Activated CD8-positive, alpha-beta memory T cell treated with anti-CD3 and anti-CD28 coated beads for 24 hours (primary cell): ENCODE measurements around the gene RGP1.

Source experiments
- DNase-seq: peaks from one replicate; pipeline ENCODE4 v3.0.0-alpha.2; 2020

The RGP1 gene

DNA sequence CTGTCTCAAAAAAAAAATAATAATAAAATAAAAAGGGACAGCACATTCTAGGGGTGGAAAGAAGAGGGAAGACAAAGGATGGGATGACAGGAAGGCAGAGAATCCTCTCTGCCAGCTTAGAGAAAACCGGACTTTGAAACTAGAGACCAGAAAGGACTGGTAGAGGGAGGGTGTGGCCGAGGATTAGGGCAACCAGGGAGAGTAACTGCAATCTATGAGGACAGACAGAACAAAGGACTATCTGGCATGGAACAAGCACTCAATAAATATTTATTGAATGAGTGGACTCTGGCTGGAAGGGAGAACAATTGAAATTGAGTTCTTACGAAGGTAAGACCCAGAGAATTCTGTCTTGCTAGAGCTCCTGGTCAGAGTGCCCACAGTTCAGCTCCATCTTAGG is 2.5 kb upstream of the RGP1 start:
- DNase-seq, result no peak

DNA sequence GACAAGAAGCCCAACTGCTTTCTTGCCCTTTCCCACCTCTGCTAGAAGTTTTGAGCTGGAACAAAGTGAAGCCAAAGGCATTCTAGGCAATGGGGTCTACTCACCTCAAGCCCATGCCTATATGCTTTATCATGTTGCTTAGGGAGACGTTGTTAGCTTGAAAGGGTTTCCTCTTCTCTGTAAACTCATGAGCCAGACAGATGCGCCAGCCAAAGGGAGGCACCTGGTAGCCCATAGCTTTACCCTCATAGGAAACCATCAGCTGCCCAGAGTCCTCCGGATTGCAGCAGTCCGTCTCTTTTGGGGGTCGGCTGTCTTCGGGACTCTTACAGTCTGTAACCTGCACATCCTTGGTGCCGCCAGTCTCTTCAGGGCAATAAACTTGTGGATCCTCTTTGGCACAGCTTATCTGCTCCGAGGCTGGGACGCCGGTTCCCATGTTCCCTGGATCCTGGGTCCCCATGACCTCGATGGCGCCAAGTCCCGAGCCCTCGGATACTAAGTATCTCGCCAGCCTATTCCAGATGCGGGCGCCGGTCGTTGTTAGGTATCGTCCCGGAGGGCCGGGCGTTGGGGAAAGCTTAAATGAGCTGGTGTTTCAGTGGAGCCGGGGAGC is 737 bp upstream of the RGP1 start:
- DNase-seq, result no peak

DNA sequence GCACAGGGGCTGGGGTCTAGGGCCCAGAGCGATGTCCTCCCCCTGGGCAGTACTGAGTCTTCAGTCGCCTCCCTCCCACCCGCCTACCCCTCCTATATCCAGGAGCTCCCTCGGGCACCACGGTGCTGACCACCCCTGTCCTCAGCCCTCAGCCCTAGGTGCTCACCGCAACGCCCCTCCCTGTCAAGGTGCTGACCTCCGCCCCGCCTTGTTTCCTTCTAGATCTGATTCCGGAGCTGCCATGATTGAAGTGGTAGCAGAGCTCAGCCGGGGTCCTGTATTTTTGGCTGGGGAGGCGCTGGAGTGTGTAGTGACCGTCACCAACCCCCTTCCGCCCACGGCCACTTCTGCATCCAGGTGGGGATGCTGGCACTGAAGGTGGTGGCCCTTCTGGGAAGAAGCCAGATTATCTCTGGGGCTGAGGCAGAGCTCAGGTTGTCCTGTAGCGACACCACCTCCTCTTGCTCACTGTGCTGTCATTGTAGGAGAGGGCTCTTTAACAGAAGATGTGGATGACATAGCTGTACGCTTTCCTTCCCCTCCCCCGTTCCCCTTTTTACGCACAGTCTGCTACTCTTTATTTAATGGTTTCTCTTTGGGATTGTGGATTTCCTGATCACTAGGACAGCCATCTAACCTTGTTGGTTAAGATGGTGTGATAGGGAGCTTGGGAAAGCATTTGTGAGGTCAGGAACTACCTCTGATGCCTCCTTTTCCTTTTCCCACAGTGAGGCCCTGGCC is 598 bp downstream of the RGP1 start:
- peak; percentile 76 for DNase-seq

DNA sequence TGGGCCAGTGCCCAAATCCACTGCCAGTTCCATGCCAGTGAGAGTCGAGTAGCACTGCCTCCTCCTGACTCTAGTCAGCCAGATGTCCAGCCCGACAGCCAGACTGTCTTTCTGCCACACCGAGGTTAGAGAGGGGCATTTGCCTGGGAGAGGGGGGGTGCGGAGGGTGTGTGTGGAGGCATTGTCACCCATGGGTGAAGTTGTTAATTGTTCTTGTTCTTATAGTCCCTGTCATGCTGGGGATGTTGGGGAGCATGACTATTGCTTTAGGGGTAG is 1.1 kb downstream of the RGP1 start:
- no peak for DNase-seq

DNA sequence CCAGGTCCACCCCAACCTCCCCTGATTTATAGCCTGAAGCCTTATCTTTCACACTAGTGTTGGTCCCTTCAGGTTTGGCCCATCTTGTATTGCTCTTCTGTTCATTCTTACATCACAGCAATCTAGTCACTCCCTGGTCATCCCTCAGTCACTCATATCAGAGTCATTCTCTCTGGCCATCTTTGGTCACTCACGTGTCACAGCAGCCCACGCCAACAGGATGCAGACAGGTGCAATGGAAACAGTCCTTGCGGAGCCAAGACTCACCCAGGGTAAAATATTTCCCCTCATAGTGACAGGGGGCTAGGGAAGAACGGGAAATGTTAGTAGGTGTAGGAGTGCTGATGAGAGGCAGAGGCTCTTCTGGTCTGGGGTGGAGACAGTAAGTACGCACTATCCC is 4.4 kb downstream of the RGP1 start:
- no peak for DNase-seq

DNA sequence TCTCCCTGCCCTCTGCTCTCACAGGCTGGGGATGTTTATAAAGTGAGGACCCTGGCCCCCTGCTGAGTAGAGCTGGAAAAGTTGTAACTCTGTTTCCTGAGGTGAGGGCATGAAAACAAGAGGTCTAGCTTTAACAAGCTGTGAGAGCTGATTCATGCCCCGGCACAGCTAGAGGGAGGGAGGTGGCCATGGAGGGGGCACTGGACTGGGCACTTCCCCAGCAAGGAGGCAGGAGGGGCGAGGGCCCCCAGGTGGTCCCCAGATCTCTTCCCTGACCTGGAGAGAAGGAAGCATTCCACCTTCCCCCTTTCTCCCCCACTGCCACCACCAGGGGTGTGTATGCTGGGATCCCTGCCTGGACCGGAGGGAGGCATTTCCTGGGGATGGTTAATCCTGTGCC is 5.2 kb downstream of the RGP1 start, which contains the start of gene MSMP:
TSS of gene MSMP (minus strand) at position 13 of the 400 bp plus-strand sequence. CDS start 147 bp downstream, outside the sequence.
- no peak for DNase-seq

DNA sequence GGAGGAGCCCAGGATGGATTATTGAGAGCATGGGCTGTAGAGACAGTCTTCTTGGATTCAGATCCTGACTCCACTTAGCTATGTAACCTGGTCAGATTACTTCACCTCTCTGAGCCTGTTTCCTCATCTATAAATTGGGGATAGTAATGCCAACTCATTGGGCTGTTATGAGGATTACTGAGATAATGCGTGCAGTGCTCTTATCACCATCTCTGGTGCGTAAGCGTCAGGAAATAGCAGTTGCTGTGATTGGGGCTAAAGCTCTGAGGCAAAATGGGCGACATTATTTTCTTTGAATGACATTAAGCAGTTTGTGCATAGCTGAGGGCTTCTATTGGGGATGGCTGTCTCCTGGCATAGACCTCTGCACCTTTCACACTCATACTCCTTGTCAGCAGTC is 6.0 kb downstream of the RGP1 start:
- DNase-seq, result no peak

DNA sequence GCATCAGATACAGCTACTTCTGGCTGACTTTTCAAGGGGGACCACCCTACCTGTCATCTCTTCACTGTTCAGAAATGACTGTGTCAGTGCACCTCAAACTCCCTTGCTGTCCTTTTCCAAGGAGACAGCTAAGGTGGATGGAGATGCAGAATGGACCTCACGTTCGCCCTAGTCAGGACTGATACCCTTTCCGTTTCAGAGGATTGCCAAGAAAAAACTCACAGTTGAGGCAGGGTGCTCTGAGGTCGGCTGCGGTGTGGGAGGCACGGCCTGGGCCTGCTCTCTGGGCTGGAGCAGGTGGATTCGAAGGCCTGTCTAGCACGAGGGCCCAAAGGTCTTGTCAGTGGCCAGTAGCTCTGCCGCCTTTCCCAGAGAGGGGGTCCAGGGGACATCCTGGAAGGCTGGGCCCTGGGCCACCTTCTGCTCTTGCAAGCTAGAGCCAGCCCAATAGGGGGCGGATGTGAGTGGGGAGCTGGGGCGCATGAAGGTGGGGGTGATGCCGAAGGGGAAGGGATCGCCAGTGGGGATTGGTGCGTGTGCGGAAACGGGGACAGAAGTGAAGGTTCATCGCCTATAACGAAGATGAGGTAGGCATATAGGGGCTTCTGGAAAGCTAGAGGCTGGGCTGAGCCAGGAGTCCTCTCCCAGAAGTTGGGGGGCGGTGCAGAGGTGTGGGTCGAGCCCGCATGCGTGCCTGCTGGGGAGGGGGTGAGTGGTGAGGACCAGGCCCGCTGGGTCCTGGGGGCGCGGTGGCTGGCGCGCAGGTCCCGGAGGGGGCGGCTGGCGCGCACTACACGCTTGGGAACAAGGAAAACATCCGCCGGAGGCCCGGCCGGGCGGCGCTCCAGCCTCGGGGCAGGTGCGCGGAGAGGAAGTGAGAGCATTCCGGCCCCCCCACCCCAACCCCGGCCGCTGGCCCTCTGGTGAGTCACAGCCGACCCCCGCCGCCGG is 7.5 kb downstream of the RGP1 start:
- DNase-seq, result peak; percentile 90

DNA sequence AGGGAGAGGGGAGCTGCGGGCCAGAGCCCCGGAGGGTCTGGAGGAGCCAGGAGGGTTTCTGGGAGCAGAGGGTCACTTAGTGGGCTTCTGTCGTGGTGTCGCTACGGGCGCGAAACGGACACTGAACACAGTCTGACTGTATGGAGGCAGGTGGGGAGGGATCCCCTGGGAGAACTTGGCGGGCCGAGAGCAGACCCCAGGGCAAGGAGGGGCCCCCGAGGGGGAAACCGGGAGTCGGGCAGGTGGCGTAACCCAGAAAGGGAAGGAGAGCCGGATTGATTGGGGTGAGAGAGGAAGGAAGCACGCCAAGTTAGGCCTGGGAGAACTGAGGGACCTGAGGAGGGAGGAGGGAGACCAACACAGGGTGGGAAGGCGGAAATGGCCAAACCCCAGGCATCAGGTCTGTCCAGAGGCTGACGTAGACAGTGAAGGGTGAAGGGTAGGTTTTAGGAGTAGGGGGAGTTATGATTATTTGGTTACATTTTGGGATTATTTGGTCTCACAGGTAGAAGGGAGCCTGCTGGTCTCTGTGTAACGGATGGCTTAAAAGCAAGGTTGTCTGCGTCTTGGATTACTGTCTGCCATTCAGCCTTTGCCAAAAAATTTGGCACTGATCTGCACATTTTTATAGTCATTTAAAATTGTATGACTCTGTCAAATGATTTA is 8.3 kb downstream of the RGP1 start:
- DNase-seq, result no peak

DNA sequence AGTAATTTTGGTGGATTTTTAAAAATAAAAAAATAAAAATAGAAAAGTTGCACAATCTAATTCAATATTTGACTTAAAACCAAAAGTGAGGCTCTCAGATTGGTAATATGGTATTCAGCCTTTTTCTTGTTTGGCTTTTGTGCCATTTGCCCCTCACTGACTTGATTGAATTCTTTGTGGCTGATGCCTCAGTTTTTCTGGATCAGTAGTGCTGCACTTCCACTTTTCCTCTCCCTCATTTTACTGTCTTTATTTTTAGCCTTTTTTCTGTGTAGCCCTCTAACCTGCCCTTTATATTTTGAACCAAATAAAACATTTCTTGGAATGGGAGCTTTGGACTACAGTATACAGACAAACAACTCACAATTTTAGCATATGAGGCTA is 8.8 kb downstream of the RGP1 start:
- no peak for DNase-seq

DNA sequence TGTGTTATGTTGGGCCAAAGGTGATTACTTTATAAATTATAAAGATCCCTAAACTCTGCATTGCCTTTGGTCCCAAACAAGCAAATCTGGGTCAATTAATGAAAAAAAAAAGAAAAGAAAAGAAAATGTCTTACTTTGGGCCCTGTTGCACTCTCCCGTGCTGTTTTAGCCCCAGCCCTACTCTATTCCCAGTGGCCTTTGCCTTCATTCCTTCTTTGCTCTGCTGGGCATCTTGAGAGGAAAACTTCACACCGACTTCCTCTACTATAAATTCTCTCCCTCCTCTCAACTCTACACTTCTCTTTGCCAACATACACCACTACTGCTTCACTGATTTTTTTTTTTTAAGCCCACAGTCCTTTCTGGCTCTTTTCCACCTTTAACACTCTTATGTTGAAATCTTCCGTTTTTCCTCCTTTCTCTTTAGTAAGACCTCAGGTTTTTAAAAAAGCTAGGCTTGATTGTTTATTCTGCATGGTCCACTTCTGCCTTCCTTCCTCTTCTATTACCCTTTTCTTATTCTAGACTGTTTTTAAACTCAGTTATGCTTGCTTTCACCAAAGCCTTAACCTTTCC is 9.5 kb downstream of the RGP1 start:
- DNase-seq, result no peak

DNA sequence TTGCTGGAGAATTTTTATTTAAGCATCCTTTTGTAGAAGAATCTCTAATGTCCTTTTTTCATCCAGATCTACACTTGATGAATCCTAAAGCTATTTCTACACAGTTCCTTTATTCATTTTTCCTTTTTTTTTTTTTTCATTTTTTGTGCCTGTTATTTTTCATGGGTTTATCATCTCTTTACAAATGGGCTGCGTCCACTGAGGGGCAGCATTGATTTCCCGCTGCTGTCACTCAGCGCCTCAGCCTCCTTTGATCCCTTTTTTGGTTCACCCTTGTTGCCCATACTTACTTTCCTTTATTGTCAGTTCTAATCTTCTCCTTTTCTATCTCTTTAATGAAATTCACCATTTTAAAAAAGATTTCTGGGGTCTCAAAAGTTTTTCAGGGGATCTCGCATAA is 10.7 kb downstream of the RGP1 start:
- DNase-seq, result no peak

DNA sequence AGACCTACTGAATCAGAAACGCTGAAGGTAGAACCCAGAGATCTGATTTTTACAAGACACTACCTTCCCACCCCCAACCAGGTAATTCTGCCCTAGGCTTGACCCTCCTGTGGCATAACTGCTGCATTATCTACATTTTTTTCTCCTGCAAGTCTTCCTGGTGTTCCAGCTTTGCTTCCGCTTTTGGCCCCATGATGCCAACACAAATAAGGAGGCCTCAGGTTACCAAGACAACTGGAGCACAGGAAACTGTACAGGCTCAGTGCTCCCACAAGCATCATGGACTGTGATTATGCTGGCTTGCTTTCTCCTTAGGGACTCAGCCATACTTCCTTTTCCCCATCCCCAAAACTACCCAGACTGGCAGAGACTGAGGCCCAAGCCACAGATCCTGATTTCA is 11.6 kb downstream of the RGP1 start:
- DNase-seq, result no peak

DNA sequence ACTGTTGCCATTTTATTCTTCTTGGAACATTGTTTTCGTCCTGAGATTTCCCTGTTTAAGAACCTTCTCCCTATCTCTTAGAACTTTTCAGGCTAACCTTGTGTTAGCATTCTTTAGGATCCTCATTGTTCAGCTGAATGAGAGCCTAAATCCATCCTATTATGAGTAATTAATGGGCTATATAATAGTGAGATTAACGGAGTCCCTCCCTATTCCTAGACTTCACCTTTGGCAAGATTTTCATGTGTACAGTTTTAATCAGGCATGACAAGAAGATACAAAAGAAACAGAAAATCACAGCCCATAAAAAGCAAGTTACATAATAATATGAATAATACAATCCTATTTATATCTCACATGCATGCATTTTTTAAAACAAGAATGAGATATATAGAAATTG is 14.1 kb downstream of the RGP1 start:
- DNase-seq, result no peak

DNA sequence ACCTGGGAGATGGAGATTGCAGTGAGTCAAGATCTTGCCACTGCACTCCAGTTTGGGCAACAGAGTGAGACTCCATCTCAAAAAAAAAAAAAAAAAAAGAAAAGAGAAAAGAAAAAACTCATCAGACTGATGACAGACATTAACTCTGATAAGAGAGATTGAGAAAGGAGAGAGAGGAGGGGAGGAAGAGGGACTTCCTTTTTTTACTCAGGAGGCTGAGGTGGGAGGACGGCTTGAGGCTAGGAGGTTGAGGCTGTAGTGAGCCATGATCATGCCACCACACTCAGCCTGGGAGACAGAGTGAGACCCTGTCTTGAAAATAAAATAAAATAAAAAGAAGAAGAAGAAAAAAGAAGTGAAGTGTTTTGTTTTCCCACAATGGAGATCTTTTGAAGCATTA is 14.7 kb downstream of the RGP1 start:
- no peak for DNase-seq

DNA sequence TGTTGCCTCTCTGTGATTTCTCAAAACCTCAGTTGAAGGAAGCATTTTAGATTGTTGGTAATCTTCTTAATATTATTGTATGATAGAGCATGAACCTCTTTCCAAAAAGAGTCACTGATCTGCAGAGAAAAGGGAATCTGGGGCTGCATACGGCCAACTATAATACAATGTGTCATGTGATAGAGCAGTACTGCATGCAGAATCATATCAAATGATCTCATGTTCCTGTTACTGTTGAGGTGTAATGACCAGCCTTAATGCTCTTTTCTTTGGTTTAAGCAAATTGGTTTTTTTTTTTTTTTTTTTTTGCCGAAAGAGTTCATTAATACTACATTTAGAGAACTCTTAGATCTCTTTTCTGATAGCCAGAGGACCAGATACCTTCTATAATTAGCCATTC is 17.9 kb downstream of the RGP1 start:
- no peak for DNase-seq

DNA sequence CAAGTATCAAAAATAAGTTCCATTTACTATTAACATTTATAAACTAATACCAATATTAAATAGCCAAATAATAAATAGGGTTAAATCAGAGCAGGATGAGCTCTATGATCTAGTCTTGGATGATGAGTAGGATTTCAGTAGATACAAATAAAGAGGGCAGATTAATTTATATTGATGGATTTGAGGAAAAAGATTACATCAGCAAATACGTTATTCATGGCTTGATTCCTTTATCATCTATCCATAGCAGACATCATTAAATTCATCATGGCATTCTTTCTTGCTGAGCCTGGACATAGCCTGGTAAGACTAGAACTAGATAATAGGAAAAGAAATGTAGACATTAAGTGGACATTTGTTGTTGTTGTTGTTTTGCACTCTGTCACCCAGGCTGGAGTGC is 18.4 kb downstream of the RGP1 start:
- DNase-seq, result no peak

DNA sequence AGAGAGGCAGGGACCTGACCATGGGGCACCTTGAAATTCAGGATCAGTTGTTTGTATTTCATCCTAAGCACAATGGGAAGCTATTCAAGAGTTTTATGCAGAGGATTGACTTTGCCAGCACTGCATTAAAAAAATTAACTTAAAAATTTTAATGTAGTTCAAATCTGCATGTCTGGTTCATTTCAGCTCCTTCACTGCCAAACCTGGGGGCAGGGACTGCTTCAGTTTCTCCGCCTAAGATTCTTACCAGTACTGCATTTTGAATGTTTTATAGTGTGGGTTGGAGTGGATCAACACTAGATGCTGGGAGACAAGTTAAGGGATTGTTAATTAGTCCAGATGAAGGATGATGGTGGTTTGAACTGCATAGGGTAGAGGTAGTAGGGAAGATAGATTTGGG is 20.7 kb downstream of the RGP1 start:
- no peak for DNase-seq

DNA sequence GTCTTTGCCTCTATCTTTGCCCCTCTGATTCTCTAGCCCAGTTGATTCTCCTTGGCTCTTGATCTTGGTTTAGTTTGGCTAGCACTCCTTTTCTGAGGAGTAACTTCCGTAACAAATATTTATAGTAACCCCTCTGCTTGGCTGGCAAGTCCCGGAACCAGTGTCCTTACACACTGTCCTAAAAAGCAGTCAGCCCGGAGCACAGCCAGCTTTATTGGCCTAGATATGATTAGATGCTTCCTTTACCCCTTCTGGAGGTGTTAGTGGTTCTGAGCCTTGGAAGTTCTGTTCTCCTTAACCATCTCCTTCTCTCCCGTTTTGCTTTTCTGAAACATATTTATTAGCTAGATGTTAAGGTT is 22.0 kb downstream of the RGP1 start:
- no peak for DNase-seq

DNA sequence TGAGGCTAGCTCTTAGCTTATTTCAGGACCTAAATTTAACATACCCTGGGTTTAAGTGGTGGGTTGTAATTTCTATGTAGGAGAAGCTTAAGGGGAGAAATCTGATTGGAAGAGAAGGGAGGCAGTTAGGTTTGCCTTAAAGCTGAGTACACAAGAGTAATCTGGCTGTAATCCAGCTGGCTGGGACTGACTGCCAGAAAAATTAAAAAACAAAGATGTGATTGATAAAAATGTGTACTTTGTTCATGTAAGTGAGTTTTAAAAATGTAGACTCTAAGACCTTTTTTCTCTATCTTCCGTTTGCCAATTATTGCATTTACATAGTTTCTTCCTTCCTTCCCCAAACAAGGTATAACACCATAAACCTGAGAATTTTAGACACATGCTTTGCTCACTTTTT is 22.4 kb downstream of the RGP1 start:
- no peak for DNase-seq

DNA sequence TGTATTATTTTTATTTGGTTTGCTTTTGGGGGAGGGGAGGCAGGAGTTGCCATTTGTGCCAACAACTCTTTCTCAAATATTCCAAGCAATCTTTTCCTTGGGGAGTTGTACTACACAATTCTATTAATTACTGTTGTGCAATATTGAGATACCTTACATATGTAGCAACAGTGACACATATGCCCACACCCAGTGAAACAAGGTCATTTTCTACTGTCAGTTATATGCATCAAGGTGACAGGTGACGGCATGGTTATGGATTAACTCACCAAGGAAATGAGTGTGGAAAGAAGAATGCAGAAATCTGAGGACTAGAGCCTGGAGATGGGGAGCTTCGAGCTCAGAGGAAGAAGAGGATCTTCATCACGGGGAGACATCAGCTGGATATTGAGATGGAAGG is 22.9 kb downstream of the RGP1 start:
- DNase-seq, result no peak

DNA sequence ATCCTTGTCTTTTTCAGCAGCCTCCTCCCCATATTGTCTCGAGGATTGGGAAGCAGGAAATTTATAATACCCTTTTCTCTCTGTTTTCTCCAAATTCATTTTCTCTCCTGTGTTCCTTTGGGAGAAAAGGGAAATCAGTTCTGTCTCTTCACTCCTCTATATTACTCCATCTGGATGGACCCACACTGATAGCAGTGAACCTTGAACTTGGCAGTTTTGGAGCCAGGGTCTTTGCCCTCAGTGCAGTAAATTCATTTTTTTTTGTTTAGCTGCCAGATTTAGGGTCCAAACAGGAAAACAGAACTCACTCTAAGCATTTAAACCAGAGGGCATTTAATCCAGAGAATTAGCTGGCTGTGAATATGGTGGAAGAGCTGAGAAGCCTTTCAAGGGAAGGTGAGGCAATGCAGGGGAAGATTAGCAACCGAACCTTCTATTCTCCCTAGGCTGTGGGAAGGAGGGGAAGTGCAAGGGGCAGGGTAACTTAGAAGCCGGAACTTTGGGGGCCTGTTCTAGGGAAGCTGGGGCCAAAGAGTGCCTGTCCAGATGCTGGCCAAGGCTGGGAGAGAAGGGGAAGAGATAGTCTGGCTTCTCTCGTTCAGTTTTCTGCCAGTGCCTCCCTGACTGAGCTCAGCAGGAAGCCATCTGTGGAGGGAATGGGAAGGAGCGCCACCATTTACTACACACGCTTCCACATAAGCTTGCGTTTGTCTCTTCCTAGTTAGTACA is 26.0 kb downstream of the RGP1 start:
- no peak for DNase-seq

DNA sequence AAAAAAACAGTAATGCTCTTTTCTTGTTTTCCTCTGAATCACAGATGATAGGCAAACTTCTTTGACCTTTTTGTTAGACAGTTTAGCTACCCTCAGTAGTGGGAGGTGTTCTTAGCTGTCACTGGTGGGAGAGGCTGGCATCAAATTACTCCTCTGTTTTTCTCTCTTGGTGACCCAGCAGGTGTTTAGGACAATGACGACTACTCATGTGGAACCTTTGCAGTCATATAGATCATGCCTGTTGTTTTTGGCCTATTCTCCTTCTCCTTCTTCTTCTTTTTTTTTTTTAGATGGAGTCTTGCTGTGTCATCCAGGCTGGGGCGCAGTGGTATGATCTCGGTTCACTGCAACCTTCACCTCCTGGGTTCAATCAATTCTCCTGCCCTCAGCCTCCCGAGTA is 26.9 kb downstream of the RGP1 start:
- no peak for DNase-seq
